K562 (cell line): ENCODE measurements around the gene NR3C1. TPM values are rescaled to one million over a fixed set of nuclear protein-coding genes. Genes with fewer than 3 reads are reported as not detected.
"Not testable (repeated sequence)": the region's sequence is repeated elsewhere in the genome, so short reads cannot be mapped to it uniquely, and the experiment has no call there.

Experiments
- ATAC-seq: fragments of 200-7000 bp; cut with Tn5 transposase; 3 replicates; pipeline ENCODE4 v1.9.1; 2020; ENCODE audit warnings: moderate library complexity
- BruUV-seq: library from RNA; stranded (reverse); fragments of 400-500 nt; replicated peaks from 2 replicates; lab custom pipeline; 2021; lab: Mats Ljungman, UMichigan
- CTCF ChIA-PET: fragments of 300-600 bp; formaldehyde crosslinking; extraction: SDS; loops from one replicate; lab custom pipeline; 2021; ENCODE audit warnings: low intra/inter-chr PET ratio; lab: Yijun Ruan, JAX
- POLR2A ChIA-PET: fragments of 300-600, 350-650 bp; sonication (Branson Sonifier 250); formaldehyde crosslinking; extraction: SDS; loops from one replicate; lab custom pipeline; 2021; ENCODE audit warnings: antibody characterized with exemption, inconsistent platforms; lab: Yijun Ruan, JAX
- DNase-seq, 4 experiments: peaks; one replicate each; pipeline versions ENCODE4 v3.0.0 to v3.0.0-alpha.2; 2011 to 2018; ENCODE audit warnings: low spot score in 3 of 4, mixed read lengths in 3 of 4; ENCODE audit errors: extremely low read depth in 1 of 4
- FAIRE-seq: peaks from 2 replicates; lab custom pipeline; 2011; peaks lifted over from hg19 to GRCh38; lab: Jason Lieb, UNC
- H2AFZ ChIP-seq: 2 replicates; pipeline ENCODE4 v1.6.0; 2011; ENCODE audit warnings: low read depth, low read length, control low read depth, inconsistent platforms
- H3K27ac ChIP-seq: fragments of 200-600 bp; 3 replicates; pipeline ENCODE4 v1.8.0; 2011; ENCODE audit warnings: low read depth, mild to moderate bottlenecking, control low read depth, inconsistent platforms, low read length, moderate library complexity, mixed read lengths; ENCODE audit errors: extremely low read depth
- H3K27me3 ChIP-seq, 2 experiments: fragments of 300-600 bp in 1 of 2; 2 replicates in 1 of 2; 3 replicates in 1 of 2; pipeline versions ENCODE4 v1.6.0 to v1.8.0; 2011; ENCODE audit warnings: inconsistent platforms in 2 of 2, low read length in 2 of 2, mild to moderate bottlenecking in 1 of 2, mixed read lengths in 1 of 2, moderate library complexity in 1 of 2; ENCODE audit not compliant: control insufficient read depth in 2 of 2, insufficient read depth in 2 of 2
- H3K36me3 ChIP-seq: fragments of 300-600 bp; 3 replicates; pipeline ENCODE4 v1.8.0; 2011; ENCODE audit warnings: mild to moderate bottlenecking, low read length, inconsistent platforms; ENCODE audit not compliant: control insufficient read depth, insufficient read depth
- H3K4me1 ChIP-seq, 2 experiments: fragments of 200-600 bp in 1 of 2; replicated peaks in 1 of 2; 2 replicates in 1 of 2; 3 replicates in 1 of 2; pipeline versions ENCODE4 v1.5.1 to v1.8.0; 2011; ENCODE audit warnings: inconsistent platforms in 2 of 2, low read length in 2 of 2, mild to moderate bottlenecking in 1 of 2, mixed read lengths in 1 of 2, moderate library complexity in 1 of 2; ENCODE audit not compliant: control insufficient read depth in 2 of 2, insufficient read depth in 2 of 2
- H3K4me2 ChIP-seq: 2 replicates; pipeline ENCODE4 v1.6.1; 2011; ENCODE audit warnings: low read length, control low read depth, inconsistent platforms, mixed read lengths; ENCODE audit not compliant: insufficient read depth
- H3K4me3 ChIP-seq: fragments of 200-600 bp; sonication (generic), shearing (Covaris generic); 2 replicates; pipeline ENCODE4 v1.5.1; 2016; ENCODE audit warnings: control low read depth, inconsistent platforms
- H3K79me2 ChIP-seq: fragments of 200-600 bp; 3 replicates; pipeline ENCODE4 v1.8.0; 2011; ENCODE audit warnings: low read length, inconsistent platforms; ENCODE audit not compliant: control insufficient read depth, insufficient read depth
- H3K9ac ChIP-seq, 2 experiments: 2 replicates each; pipeline versions ENCODE4 v1.6.0 to v1.6.1; 2011; ENCODE audit warnings: low read depth in 2 of 2, low read length in 2 of 2, control low read depth in 1 of 2, inconsistent platforms in 1 of 2, mild to moderate bottlenecking in 1 of 2, mixed read lengths in 1 of 2; ENCODE audit not compliant: insufficient read depth in 1 of 2
- H3K9me1 ChIP-seq: one replicate; pipeline ENCODE4 v1.6.0; 2011; ENCODE audit warnings: inconsistent platforms, mild to moderate bottlenecking, low read length, moderate library complexity; ENCODE audit not compliant: control insufficient read depth, insufficient read depth
- H3K9me3 ChIP-seq: replicated peaks from 2 replicates; pipeline ENCODE4 v1.5.1; 2011; ENCODE audit warnings: low read depth, low read length, inconsistent platforms; ENCODE audit not compliant: control insufficient read depth, insufficient read depth
- H4K20me1 ChIP-seq: replicated peaks from 2 replicates; pipeline ENCODE4 v1.6.1; 2011; ENCODE audit warnings: low read length, inconsistent platforms, mixed read lengths; ENCODE audit not compliant: control insufficient read depth, insufficient read depth
- DPF2 ChIP-seq: fragments of 450-650 bp; IDR thresholded peaks from 2 replicates; pipeline ENCODE4 v1.6.1; 2016
- HDAC1 ChIP-seq, 2 experiments: fragments of 450-650 bp; IDR thresholded peaks; 2 replicates each; pipeline ENCODE4 v1.6.1; 2016 to 2017; ENCODE audit warnings: inconsistent platforms in 1 of 2, mild to moderate bottlenecking in 1 of 2, moderate library complexity in 1 of 2
- HDAC3 ChIP-seq: fragments of 450-650 bp; IDR thresholded peaks from 2 replicates; pipeline ENCODE4 v1.6.1; 2018; ENCODE audit warnings: borderline replicate concordance, mild to moderate bottlenecking, moderate library complexity; ENCODE audit not compliant: partially characterized antibody
- KHSRP ChIP-seq: fragments of 450-650 bp; IDR thresholded peaks from 2 replicates; pipeline ENCODE4 v1.6.1; 2017
- KLF16 ChIP-seq: IDR thresholded peaks from 2 replicates; pipeline ENCODE4 v1.6.1; 2016; ENCODE audit warnings: antibody characterized with exemption
- PTTG1 ChIP-seq: fragments of 450-650 bp; IDR thresholded peaks from 2 replicates; pipeline ENCODE4 v1.6.1; 2016; ENCODE audit warnings: low read depth, mild to moderate bottlenecking, missing genetic modification characterization, missing compliant biosample characterization
- ZNF561 ChIP-seq: fragments of 450-650 bp; formaldehyde crosslinking; conservative IDR thresholded peaks from 2 replicates; pipeline ENCODE4 v1.4.0; 2020; ENCODE audit warnings: mild to moderate bottlenecking, moderate library complexity
- ZNF75A ChIP-seq: fragments of 450-650 bp; formaldehyde crosslinking; IDR thresholded peaks from 2 replicates; pipeline ENCODE4 v1.4.0; 2020; ENCODE audit warnings: mild to moderate bottlenecking
- WGBS: fragments of 100-300 bp; shearing (Covaris generic); methylation state at CpG from one replicate; pipeline ENCODE4 v1.1.6; 2016; ENCODE audit warnings: low coverage, mixed read lengths; ENCODE audit not compliant: insufficient coverage; ENCODE audit errors: missing lambda C conversion rate; 5-methylcytosine and 5-hydroxymethylcytosine counted together
- in situ Hi-C: fragments of 300-500 bp; cut with MboI; formaldehyde crosslinking; loops from 4 replicates; pipeline ENCODE4 v1.15.0; 2018; ENCODE audit warnings: inconsistent platforms, mixed read lengths
- intact Hi-C: fragments of 100-400 bp; cut with micrococcal nuclease; formaldehyde crosslinking; loops from 2 replicates; pipeline ENCODE4 v1.14.2; 2022
- polyA plus RNA-seq, 8 experiments: library from polyadenylated mRNA; depleted of rRNA in 4 of 8; stranded (reverse) in 5 of 8; unstranded in 3 of 8; fragments of >200 nt; fragmentation: Nextera tagmentation in 2 of 8; fragmentation: Illumina TruSeq in 1 of 8; extraction: Ambion mirVana in 2 of 8; extraction: Trizol in 1 of 8; gene quantifications; 2 replicates each; pipeline versions ENCODE4 v1.2.1 to v1.2.3, GENCODE V29; 2011 to 2014; ENCODE audit warnings: inconsistent platforms in 1 of 8, missing spikeins in 1 of 8
- total RNA-seq, 7 experiments: library from RNA; depleted of rRNA in 6 of 7; stranded (reverse); fragments of >200 nt in 6 of 7; fragmentation: Illumina TruSeq in 2 of 7; extraction: Trizol in 2 of 7; gene quantifications; 2 replicates each; pipeline versions ENCODE4 v1.2.1 to v1.2.3, GENCODE V29; 2011 to 2021; ENCODE audit warnings: low replicate concordance in 1 of 7
- TF ChIP-seq, protein P1 (sequence below): fragments of 450-650 bp; IDR thresholded peaks from 2 replicates; pipeline ENCODE4 v1.6.1; 2016; ENCODE audit warnings: borderline replicate concordance

The NR3C1 gene
- total and polyA plus RNA-seq, 9 of the 15 experiments (the other 6 are each of a cell fraction or from before 2014, with no cell fraction given) = 8.2 to 36.0 (median 15.0) TPM

DNA sequence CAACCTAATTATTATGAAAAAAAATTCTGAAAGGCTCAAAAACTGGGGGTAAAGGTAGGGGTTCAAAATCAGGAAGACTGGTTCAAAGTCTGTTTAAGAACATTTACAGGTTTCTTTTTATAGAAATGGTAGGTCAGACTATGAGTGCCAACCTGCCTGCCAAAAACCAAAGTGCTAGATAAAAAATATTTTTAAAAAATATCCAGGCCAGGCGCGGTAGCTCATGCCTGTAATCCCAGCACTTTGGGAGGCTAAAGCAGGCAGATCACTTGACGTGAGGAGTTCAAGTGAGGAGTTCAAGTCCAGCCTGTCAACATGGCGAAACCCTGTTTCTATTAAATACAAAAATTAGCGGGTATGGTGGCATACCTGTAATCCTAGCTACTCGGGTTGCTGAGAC, 67.0 kb downstream of the NR3C1 start (continued):
- TF ChIP-seq, protein P1, sequence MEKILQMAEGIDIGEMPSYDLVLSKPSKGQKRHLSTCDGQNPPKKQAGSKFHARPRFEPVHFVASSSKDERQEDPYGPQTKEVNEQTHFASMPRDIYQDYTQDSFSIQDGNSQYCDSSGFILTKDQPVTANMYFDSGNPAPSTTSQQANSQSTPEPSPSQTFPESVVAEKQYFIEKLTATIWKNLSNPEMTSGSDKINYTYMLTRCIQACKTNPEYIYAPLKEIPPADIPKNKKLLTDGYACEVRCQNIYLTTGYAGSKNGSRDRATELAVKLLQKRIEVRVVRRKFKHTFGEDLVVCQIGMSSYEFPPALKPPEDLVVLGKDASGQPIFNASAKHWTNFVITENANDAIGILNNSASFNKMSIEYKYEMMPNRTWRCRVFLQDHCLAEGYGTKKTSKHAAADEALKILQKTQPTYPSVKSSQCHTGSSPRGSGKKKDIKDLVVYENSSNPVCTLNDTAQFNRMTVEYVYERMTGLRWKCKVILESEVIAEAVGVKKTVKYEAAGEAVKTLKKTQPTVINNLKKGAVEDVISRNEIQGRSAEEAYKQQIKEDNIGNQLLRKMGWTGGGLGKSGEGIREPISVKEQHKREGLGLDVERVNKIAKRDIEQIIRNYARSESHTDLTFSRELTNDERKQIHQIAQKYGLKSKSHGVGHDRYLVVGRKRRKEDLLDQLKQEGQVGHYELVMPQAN = no peak
- TF ChIP-seq ZNF561 (CRISPR knock-in tag) (no peak), HDAC3 (no peak), ZNF75A (CRISPR knock-in tag) (no peak), DPF2 (no peak), KHSRP (no peak)

DNA sequence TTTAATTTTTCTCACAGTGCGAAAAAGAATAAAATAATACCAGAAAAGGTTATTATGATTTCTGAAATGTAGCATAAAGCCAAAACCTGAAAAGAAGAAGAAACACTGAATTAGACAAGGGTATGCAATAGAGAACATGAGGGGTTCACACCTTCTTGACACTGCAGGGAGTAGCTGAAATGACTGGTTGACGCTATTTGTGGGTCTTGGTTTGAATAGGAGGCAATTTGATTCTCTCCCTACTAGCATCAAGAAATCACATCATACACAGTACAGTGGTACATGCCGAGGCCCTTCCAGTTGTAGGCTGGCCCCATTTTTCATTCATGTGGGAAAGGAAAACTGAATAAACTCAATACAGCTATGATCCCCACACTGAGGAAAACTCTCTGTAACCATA, 68.6 kb downstream of the NR3C1 start:
- Histone ChIP-seq H3K4me1 (peaks cover 0 to 7% of the 10 kb centered on the region in 2 experiments; a peak in 2 of 5 replicates), H3K4me3 (no peak overlapping the region), H2AFZ (no peak overlapping the region), H3K79me2 (peaks cover 38% of the 10 kb centered on the region), H3K9me3 (no peaks in the 10 kb centered on the region), H3K9ac (no peak overlapping the region), H3K4me2 (no peak overlapping the region), H3K9me1 (no peaks in the 10 kb centered on the region), H4K20me1 (no peaks in the 10 kb centered on the region), H3K27me3 (no peaks in the 10 kb centered on the region), H3K36me3 (0 out of 3 replicates have a peak, but pooled peaks cover 7% of the 10 kb centered on the region), H3K27ac (no peak overlapping the region)
- in situ Hi-C loops (no loop called here), intact Hi-C loops (no loop called here)
- FAIRE-seq (peak; percentile 56), ATAC-seq (no peak), DNase-seq (no peak)
- no peak for TF ChIP-seq PTTG1 (tag)
- TF ChIP-seq HDAC1 (IDR thresholded peaks at IDR 0.05) = no peak
- no peak for TF ChIP-seq KLF16
- BruUV-seq = no TSS peak
- ChIA-PET POLR2A (interaction anchor here (0.5 kb wide), 1 partner anchor 66 kb away, joined by 3 read pairs; no protein-coding TSS in a partner anchor), CTCF (no interaction called here)
- 96% methylated on average over 3 of the region's 3 CpGs for WGBS

DNA sequence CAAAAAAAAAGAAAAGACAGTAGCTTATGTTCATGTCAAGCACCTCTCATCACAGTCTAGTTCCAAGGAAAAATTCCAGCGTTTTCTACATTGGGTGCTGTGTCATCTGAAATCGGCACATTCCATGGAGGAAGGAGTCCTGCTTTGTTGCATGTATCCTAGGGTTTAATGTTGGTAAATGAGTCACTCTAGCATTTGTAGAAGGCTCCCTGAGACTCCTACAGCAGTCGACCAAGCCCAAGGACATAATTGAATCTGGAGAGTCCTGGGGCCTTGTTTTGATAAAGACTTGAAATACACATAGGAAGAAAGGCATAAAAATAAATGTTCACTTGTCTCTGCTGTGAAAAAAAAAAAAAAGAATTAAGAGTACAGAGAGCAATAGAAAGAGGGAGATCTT, 69.1 kb downstream of the NR3C1 start:
- ATAC-seq, in situ Hi-C loops: not testable (repeated sequence)
- POLR2A ChIA-PET = interaction anchor here (0.5 kb wide), 1 partner anchor 66 kb away, joined by 3 read pairs; no protein-coding TSS in a partner anchor

More for the DNA sequence above, 69.1 kb downstream of the NR3C1 start:
- BruUV-seq, H3K4me2 ChIP-seq, H2AFZ ChIP-seq, CTCF ChIA-PET, H4K20me1 ChIP-seq, intact Hi-C loops, H3K9me3 ChIP-seq, FAIRE-seq, H3K27me3 ChIP-seq, H3K9ac ChIP-seq, DNase-seq, H3K27ac ChIP-seq, H3K4me1 ChIP-seq, H3K36me3 ChIP-seq, H3K9me1 ChIP-seq, H3K4me3 ChIP-seq: not testable (repeated sequence)
- WGBS = 65% methylated on average over 3 of the region's 3 CpGs
- peaks cover 41% of the 10 kb centered on the region for H3K79me2 ChIP-seq
